HEK293 (cell line): Measurements from ENCODE around the gene LRCH4.
"Not testable (repeated sequence)": the region's sequence is repeated elsewhere in the genome, so short reads cannot be mapped to it uniquely, and the experiment has no call there.

ENCODE experiments used
- BCL11A ChIP-seq: fragments of 450-650 bp; formaldehyde crosslinking; IDR thresholded peaks from 2 replicates; pipeline ENCODE4 v1.5.1; 2016; ENCODE audit warnings: low read depth, missing biosample characterization, missing genetic modification characterization
- CTCF ChIP-seq: fragments of 450-650 bp; formaldehyde crosslinking; IDR thresholded peaks from 2 replicates; pipeline ENCODE4 v1.5.1; 2016; ENCODE audit warnings: missing biosample characterization, missing genetic modification characterization
- EGR2 ChIP-seq: fragments of 450-650 bp; formaldehyde crosslinking; IDR thresholded peaks from 2 replicates; pipeline ENCODE4 v1.5.1; 2016; ENCODE audit warnings: low read depth, missing biosample characterization, missing genetic modification characterization
- HOXD13 ChIP-seq: sonication (generic); formaldehyde crosslinking; IDR thresholded peaks from 2 replicates; pipeline ENCODE4 v1.8.0; 2022; ENCODE audit warnings: missing genetic modification reagents, borderline replicate concordance
- IKZF3 ChIP-seq: fragments of 450-650 bp; IDR thresholded peaks from 2 replicates; pipeline ENCODE4 v1.5.0; 2018; ENCODE audit warnings: missing biosample characterization, mild to moderate bottlenecking, missing genetic modification characterization, moderate library complexity
- REST ChIP-seq: fragments of 450-650 bp; formaldehyde crosslinking; IDR thresholded peaks from 2 replicates; pipeline ENCODE4 v1.5.1; 2016; ENCODE audit warnings: missing biosample characterization, missing genetic modification characterization
- SP3 ChIP-seq: fragments of 450-650 bp; formaldehyde crosslinking; IDR thresholded peaks from 2 replicates; pipeline ENCODE4 v1.5.1; 2016; ENCODE audit warnings: missing biosample characterization, missing genetic modification characterization
- TCF7L2 ChIP-seq: IDR thresholded peaks from 2 replicates; pipeline ENCODE4 v1.6.1; 2011; ENCODE audit warnings: low read depth, mild to moderate bottlenecking, inconsistent platforms, low read length, moderate library complexity, borderline replicate concordance
- ZIC2 ChIP-seq: fragments of 450-650 bp; formaldehyde crosslinking; IDR thresholded peaks from 2 replicates; pipeline ENCODE4 v1.5.1; 2016; ENCODE audit warnings: missing biosample characterization, missing genetic modification characterization
- ZNF239 ChIP-seq: fragments of 450-650 bp; formaldehyde crosslinking; IDR thresholded peaks from 2 replicates; pipeline ENCODE4 v1.5.1; 2016; ENCODE audit warnings: missing biosample characterization, missing genetic modification characterization
- ZNF24 ChIP-seq: fragments of 450-650 bp; formaldehyde crosslinking; IDR thresholded peaks from 2 replicates; pipeline ENCODE4 v1.5.1; 2016; ENCODE audit warnings: missing biosample characterization, missing genetic modification characterization
- ZNF514 ChIP-seq: fragments of 450-650 bp; formaldehyde crosslinking; IDR thresholded peaks from 2 replicates; pipeline ENCODE4 v1.5.1; 2016; ENCODE audit warnings: missing biosample characterization, missing genetic modification characterization
- ZNF670 ChIP-seq: fragments of 450-650 bp; formaldehyde crosslinking; IDR thresholded peaks from 2 replicates; pipeline ENCODE4 v1.5.1; 2016; ENCODE audit warnings: missing biosample characterization, missing genetic modification characterization, low read depth
- ZNF692 ChIP-seq: fragments of 450-650 bp; formaldehyde crosslinking; IDR thresholded peaks from 2 replicates; pipeline ENCODE4 v1.5.1; 2016; ENCODE audit warnings: missing biosample characterization, missing genetic modification characterization

GRCh38 chr7:100528108-100528866, 57.6 kb downstream of the LRCH4 start:
- TF ChIP-seq ZNF692; HOXD13 (CRISPR knock-in tag); CTCF (tag by site-specific recombination); ZNF24 (tag by site-specific recombination); ZNF514 (tag by site-specific recombination); IKZF3 (tag by site-specific recombination); SP3; EGR2 (tag by site-specific recombination); ZNF239; TCF7L2; REST (tag by site-specific recombination); BCL11A; ZIC2 (tag by site-specific recombination); ZNF670 (tag by site-specific recombination): not testable (repeated sequence)
